Stimulated activated CD8-positive, alpha-beta memory T cell treated with anti-CD3 and anti-CD28 coated beads, Interleukin-12 subunit alpha, Interleukin-12 subunit beta, amount 100 ng/mL, for 24 hours (primary cell): Measurements from ENCODE around the gene HBP1.
"Not testable (repeated sequence)": the region's sequence is repeated elsewhere in the genome, so short reads cannot be mapped to it uniquely, and the experiment has no call there.

Experiments
- DNase-seq: peaks from one replicate; pipeline ENCODE4 v3.0.0-alpha.2; 2020; ENCODE audit errors: extremely low read depth

HBP1 gene

GRCh38 chr7:107185716-107186115 lies 16.9 kb downstream of the HBP1 start:
- DNase-seq, result no peak

- no peak for DNase-seq
Observed at GRCh38 chr7:107186240-107186639, 17.4 kb downstream of the HBP1 start.

- DNase-seq, result no peak
Observed at GRCh38 chr7:107187774-107188173, 19.0 kb downstream of the HBP1 start.

GRCh38 chr7:107190090-107190489 lies 21.3 kb downstream of the HBP1 start:
- no peak for DNase-seq

GRCh38 chr7:107194052-107194451 lies 25.2 kb downstream of the HBP1 start:
- no peak for DNase-seq

GRCh38 chr7:107196834-107197610 lies 28.2 kb downstream of the HBP1 start:
- DNase-seq, result no peak

GRCh38 chr7:107201795-107202450 lies 33.1 kb downstream of the HBP1 start:
- DNase-seq, result no peak

GRCh38 chr7:107203607-107204006 lies 34.8 kb downstream of the HBP1 start:
- DNase-seq, result no peak

GRCh38 chr7:107206136-107206535 lies 37.3 kb downstream of the HBP1 start:
- DNase-seq, result no peak

- no peak for DNase-seq
Observed at GRCh38 chr7:107206706-107207105, 37.9 kb downstream of the HBP1 start.

GRCh38 chr7:107207459-107207858 lies 38.7 kb downstream of the HBP1 start:
- DNase-seq, result no peak

GRCh38 chr7:107208024-107208521 lies 39.3 kb downstream of the HBP1 start:
- DNase-seq, result no peak

- DNase-seq, result no peak
Observed at GRCh38 chr7:107208563-107208962, 39.8 kb downstream of the HBP1 start.

- DNase-seq, result no peak
Observed at GRCh38 chr7:107209565-107209964, 40.8 kb downstream of the HBP1 start.

- no peak for DNase-seq
Observed at GRCh38 chr7:107210400-107210799, 41.6 kb downstream of the HBP1 start.

- no peak for DNase-seq
Observed at GRCh38 chr7:107212725-107213124, 43.9 kb downstream of the HBP1 start.

GRCh38 chr7:107213193-107213788 lies 44.5 kb downstream of the HBP1 start:
- no peak for DNase-seq

- DNase-seq, result no peak
Observed at GRCh38 chr7:107213945-107214344, 45.1 kb downstream of the HBP1 start.

GRCh38 chr7:107219563-107220244 lies 50.9 kb downstream of the HBP1 start:
- DNase-seq, result no peak

- no peak for DNase-seq
Observed at GRCh38 chr7:107220356-107220755, 51.6 kb downstream of the HBP1 start.

GRCh38 chr7:107220806-107221205 lies 52.0 kb downstream of the HBP1 start:
- not testable (repeated sequence) for DNase-seq
